HG02571 (cell line): Measurements from ENCODE around the gene LRRC15.

Source experiments
- ATAC-seq: cut with Tn5 transposase; IDR thresholded peaks from one replicate; pipeline ENCODE4 v1.9.1; 2021; ENCODE audit warnings: mild to moderate bottlenecking, moderate library complexity; ENCODE audit not compliant: unreplicated experiment

The LRRC15 gene

DNA sequence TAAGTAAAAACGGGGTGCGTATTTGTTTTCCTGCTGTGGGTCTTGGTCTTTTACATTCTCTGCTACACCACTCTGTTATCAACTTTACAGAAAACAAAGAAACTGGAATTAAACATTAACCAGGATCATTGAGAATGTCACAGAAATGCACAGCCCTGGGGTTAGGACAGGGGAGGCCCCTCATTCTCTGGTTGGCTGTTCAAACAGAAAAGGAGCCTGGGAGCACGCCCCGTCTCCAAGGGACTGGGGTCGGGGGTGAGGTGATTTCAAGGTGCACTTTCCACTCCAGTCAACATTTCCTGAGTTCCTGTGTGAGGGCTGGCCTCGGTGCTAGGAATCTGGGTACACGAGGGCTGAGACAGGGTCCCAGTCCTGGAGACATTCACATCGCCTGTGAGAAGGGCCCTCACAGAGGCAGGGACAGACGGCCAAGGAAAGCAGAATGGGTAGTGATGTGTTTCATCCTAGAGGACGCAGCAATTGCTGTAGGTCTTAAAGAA is 48.7 kb downstream of the LRRC15 start:
- ATAC-seq = no peak

DNA sequence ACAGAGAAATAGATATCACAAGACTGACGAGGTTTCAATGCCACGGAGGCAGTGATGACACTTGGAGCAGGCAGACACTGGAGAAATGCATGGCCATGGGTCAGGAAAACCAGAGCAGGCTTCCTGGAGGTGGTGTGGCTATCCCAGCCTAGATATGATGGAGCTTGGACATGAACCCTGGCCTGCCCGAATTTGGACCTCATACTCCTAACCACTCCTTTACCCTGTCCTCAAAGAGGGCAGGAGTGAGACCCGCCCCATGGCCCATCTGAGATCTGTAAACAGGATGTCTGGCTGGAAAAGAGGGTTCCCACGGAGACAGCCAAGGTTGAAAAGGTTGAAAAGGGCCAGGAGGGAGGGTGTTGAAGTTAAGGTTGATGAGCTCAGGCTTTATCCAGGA is 49.4 kb downstream of the LRRC15 start:
- no peak for ATAC-seq

DNA sequence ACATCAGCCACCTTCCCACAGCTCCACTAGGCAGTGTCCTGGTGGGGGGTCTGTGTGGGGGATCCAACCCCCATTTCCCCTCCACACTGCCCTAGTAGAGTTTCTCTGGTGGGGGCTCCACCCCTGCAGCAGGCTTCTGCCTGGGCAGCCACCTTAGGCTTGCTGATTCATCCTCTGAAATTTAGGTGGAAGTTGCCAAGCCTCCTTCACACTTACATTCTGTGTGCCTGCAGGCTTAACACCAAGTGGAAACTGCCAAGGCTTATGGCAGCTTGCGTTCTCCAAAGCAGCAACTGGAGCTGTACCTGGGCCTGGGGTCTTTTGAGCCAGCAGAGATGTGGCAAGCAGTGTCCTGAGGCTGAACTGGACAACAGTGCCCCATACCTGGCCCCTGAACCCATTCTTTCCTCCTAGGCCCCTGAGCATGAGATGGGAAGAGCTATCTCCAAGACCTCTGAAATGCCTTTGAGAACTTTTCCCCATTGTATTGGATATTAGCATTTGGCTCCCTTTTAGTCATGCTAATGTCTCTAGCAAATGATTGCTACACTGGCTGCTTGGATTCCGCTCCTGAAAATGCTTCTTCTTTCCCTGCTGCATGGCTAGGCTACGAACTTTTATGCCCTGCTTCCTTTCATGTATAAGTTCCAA is 50.9 kb downstream of the LRRC15 start:
- ATAC-seq = no peak

DNA sequence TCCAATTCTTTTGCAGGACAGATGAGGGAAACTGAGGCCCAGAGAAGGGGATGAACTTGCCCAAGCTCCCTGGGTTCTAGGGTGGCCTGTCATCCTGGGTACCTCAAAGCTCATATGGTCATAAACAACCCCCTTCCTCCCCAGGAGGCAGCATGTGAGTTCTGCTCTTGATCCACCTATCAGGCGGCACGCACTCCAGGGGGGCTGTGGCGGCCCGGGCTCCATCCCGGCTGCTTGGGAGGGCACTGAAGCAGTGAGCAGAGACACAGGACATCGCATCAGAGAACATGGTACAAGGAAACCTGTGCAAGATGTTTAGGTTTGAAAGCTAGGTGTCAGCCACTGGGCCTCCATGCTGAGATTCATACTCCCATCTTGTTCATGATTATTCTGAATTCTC is 52.6 kb downstream of the LRRC15 start:
- ATAC-seq = no peak

DNA sequence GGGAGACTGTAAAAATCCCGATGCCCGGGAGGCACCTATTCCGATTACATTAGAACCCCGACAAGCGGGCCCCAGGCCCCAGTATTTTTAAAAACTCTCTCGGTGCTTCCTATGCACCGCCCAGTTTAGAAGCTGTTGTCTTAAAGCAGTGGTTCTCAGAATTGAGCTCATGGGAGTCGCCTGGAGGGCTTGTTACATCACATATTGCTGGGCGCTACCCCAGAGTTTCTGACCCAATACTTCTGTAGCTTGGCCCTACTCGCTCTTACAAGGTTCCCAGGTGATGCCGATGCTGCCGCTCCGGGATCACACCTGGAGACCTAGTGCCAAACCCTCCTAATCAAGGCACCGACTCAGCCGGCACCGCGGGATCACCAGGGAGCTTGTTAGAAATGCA is 53.6 kb downstream of the LRRC15 start:
- ATAC-seq = peak; percentile 8

DNA sequence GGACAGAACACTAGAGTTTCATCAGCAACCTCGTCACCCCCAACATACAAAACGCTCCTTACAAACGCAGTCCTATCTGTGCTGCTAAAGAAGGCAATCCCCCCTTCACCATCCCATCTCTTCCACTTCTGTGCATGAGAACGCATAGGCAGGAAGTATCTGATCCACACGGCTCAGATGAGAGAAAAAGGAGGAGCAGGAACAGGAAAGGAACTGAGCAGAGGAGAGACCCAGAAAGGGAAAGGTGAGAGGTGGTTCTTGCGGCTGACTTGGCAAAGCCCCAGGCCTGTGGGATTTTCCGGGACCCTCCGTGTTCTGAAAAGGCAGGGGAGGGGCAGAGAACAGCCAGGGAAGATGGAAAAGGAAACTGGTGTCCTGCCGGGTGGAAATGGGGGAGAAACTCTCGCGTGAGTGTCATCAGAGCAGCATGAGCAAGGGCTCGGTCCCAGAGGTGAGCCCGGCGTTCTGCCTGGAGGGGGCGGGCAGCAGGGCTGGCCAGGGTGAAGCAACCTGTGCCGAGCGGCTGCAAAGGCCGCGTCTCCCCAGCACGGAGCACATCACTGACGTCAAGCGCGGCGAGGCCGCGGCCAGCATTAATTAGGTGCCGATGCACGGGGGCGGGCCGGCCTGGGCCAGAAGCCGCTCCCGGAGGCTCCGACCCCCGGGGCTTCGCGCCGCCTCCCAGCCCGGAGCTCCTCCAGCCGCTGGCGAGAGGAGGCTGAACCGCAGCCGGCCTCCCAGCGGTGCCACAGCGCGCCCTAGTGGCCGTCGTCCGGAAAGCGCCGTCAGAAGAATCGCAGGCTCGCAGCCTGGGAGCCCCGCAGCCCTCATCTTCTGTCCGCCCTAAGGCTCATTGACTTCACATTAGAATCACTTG is 54.2 kb downstream of the LRRC15 start:
- ATAC-seq = peak; percentile 77

DNA sequence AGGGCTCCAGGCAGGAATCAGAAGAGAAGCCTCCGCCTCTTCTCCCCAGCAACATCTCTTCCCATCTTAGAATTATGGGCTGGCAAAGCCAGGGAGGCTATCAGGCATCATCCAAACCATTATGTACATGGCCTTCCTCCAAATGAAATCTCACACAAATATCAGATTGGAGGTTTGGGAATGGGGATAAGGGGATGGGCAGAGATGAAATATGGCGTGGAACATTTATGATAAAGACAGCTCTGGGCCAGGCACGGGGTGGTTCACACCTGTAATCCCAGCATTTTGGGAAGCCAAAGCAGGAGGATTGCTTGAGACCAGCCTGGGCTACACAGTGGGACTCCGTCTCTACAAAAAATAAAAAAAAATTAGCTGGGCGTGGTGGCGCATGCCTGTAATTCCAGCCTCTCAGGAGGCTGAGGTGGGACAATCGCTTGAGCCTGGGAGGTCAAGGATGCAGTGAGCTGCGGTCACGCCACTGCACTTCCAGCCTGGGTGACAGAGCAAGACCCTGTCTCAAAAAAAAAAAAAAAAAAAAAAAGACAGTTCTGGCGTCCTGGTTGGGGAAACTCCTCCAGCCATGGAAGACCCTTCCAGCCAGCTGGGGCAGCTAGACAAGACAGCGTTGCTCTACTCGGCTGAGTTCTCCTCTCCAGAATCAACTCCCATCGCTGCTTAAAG is 55.0 kb downstream of the LRRC15 start:
- no peak for ATAC-seq

DNA sequence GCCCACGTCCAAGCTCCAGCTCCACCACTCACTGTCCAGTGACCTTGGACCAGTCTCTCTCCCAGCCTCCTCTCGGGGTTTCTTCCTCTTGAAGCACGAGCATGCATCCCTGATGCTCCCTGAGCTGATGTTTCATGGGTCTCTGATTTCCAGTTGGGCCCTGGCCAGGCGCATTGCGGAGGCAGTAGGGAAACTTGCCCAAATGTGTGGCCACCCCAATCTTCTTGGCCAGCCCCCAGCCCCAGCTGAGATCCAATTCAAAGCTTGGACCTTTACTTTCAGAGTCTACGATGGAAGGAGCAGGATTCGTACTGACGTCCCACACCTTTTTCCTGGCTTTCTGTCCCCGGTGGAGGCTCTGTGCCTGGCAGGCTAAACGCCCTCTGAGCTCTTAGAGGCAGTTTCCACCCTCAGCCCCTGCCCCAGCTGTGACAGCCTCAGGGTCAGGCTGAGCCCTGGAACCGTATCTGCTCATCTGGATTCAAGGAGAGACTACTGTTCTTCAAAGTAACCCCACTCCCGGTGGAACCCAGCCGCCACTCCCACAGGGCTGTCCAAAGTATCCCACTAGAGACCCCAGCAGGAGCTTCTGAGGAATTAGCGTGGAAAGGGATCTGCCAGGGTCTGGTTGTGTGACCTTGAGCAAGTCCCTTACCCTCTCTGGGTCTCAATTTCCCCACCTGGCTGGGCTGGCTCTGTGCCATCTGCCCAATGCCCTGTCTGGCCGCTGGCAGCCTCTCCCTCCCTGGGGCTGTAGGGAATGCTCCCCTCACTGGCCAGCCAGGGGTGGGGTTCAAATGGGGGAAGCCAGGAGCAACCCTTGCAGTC is 55.8 kb downstream of the LRRC15 start:
- no peak for ATAC-seq

DNA sequence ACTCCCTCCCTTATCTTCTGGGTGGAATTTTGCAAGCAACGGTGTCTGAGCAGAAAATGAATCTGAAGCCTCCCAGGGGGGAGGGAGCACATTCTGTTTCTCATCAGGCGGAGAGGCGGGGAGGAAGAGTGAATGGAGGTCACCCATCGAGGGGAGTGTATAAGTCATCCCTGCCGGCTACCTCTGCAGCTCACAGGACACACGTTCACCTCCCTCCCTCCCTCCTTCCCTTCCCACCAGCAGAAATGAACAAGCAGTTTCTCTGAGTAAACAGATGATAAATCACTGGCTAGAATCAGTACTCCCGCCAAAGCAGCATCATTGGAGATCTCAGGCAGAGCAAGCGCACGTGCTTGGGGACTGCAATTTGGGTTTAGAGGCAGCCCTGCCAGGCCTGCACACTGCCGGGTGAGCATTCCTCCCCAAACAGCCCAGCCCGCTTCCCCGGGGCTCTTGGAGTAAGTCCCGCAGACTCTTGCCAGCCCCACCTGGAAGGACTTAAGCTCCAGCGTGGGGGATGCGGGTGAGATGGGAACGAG is 56.7 kb downstream of the LRRC15 start:
- no peak for ATAC-seq

DNA sequence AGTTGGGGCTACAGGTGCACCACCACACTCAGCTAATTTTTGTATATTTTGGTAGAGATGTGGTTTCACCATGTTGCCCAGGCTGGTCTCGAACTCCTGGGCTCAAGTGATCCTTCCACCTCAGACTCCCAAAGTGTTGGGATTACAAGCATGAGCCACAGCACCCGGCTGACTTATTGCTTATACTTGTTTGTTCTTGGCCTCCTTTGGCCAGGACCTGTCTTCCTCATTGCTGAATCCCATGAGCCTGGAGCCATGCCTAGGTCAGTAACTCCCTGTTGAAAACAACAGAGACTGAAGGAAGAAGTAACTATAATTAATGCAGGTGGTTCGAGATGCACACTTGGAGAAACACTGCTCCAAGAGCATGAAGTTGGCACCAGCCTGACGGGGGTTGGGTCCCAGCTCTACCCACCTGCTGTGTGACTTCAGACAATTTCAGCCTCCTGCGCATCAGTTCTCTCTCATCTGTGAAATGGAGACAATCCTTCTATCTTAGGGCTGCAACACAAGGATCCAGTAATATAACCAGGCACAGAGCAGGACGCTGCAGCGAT is 57.3 kb downstream of the LRRC15 start:
- no peak for ATAC-seq

DNA sequence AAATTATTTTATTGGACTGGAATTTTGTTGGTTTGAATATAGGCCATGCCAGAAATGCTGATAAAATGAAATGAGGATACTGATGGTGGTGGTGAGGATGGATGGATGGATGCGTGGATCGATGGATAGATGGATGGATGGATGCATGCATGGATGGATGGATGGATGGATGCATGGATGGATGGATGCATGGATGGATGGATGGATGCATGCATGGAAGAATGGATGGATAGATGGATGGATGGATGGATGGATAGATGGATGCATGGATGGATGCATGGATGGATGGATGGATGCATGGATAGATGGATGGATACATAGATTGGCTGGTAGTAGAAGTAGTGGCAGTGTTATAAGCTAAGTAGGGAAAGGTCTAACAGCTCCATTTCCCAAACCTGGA is 58.5 kb downstream of the LRRC15 start:
- ATAC-seq = no peak

DNA sequence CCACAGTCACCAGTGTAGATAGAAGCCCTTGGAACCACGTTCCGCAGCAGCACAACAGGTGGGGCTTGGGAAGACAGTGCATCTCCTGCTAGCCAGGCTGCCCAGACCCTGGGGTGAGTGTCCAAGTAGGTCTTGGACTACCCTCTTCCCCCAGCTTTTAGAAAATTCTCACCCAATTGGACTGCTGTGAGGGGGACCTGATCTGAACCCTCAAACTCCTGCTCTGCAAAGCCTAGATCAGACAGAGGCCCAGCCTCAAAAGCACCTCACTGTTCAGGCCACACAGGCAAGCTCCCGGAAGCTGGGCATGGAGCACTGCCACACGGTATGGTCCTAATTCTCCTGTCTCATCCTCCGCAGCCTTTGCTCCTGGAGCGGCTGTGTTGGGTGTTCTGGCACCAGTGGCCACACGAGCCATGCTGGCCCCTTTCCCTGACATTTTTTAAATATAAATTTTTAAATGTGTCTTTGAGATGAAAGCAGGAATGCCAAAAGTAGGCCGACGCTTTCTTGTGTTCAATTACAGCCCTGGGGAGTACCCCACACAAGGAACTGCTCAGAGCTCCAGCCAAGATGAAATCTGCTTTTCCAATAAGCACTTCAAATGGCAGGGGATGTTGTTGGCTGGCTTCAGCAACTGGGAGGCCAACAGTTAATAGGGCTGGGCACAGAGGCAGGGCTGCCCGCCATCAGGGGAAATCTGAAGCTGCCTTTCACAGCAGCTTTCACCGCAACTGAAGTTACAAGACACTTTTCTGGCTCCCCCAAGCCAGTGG is 59.3 kb downstream of the LRRC15 start:
- no peak for ATAC-seq

DNA sequence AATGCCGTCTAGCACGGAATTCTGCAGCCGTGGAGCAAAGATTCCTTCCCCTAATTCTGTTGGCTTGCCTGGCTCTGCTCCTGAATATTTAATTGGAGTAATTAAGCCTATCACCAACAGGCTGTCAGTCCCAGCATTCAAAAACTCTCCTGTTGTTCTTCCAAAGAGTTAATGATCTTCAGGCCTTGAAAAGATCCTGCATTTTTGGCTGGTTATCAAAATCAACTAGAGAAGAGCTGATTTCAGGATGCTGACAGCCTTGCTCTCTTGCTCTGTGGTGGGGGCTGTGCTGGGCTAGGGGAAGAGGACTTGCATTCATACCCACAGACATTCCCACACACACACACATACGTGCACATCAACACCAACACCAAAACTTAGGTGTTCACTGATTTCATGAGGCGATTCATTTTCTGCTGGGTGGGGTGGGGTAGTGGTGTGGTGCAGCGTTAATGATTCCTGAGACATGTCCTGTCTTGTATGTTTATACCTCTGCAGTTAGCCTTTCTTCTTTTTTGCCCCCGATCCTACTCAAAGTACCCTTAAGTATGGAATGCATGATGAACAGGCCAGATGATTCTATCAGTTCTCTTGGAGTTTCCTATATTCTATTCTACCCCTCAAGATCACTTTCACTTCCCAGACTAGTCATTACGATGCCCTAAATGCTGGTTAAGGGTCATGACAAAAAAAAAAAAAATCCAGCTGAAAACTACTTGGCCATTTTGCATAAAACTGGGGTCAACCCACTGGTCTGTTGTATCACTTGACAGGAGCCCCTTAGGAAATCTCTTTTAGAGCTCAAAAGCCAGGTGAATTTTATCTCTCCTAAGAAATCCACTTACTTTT is 60.7 kb downstream of the LRRC15 start:
- no peak for ATAC-seq

DNA sequence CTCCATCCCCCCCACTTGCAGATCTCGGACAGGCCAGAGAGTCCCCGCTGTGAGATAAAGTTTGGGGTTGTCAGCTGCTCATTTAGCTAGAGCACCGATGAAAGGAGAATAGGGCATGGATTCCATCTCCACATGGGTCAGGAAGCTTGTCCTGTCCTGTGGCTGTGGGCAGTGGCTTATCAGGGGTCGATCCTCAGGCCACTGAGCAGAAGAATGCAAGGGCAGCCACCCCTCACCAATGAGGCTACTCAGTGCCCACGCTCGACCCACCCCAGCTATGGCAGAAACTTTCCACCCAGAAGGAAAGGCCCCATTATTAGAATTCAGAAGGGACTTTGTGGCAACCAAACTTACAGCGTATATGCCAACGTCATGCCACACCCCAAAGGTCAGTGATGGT is 61.7 kb downstream of the LRRC15 start:
- ATAC-seq = no peak

DNA sequence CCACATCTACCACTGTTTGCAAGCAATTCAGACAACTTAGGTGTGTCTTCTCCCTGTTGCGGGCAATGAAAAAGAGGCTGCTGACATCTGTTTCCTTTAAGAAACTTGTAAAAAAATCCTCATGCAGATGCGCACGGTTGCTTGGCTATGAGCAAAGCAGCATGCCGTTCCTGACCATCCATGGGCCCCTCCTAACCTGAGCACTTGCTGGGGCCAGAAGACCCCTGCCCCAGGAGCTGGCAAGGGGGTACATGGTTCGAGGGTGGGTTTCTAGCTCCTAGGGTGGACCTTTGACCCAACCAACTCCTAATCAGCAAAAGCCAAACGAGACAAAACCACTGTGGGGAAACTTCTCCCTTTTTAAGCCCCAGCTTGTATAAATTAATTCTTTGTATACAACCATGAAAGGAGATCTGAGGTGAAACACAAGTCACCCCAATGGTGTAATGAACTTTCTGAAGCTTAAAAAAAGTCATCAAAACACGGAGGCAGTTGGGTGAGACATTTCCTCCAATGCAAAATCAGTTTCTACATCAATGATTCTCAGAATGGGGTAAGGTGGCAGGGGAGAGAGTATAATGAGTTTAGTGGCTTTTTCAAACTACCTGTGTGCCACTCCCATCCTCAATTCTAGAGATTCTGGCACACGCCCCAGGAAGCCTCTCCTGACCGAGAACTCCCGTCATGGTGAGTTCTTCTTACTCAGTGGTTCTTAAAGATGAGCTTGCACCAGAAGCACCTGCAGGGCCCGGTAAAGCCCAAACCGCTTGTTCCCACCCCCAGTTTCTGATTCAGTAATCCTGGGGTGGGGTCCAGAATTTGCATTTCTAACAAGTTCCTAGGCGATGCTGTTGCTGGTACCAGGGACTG is 62.5 kb downstream of the LRRC15 start:
- ATAC-seq = peak; percentile 44

DNA sequence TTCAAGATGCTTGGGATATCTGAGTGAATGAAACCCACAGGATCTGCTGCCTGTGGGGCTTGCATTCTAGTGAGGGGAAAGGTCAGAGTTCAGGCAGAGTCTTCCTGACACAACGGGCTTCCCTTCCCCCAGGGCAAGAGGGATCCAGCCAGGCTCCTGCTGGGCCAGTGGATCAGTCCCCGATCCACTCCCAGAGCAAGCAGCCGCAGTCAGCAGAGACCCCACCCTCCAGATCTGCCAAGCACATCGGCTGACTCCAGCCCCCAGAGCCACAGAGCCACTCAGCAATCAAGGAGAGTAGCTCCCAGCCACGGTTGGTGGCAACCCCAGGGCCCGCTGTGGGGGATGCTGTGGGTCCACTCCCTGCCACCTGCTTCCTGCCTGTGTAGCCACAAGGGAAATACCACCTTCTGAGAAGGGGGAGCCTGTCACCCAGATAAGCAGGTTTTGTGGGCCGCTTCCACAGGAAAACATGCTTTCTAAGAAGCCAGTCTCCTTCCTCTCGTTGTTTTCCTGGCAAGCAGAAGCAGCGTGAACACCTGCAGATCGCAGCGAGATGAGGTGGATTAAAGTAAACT is 63.3 kb downstream of the LRRC15 start:
- ATAC-seq = peak; percentile 27
